GM12878 (cell line): ENCODE results near the gene ARL10. TPM values are rescaled to one million over a fixed set of nuclear protein-coding genes. Genes with fewer than 3 reads are reported as not detected.

Source experiments
- ASH2L ChIP-seq: fragments of 300-600, 200-600 bp; sonication (generic); IDR thresholded peaks from 2 replicates; pipeline ENCODE4 v1.6.1; 2017; ENCODE audit warnings: low read depth, mild to moderate bottlenecking, borderline replicate concordance
- CBFB ChIP-seq: IDR thresholded peaks from 2 replicates; pipeline ENCODE4 v1.6.1; 2016; ENCODE audit warnings: antibody characterized with exemption, low read depth
- CHD2 ChIP-seq: IDR thresholded peaks from 2 replicates; pipeline ENCODE4 v1.6.1; 2011; ENCODE audit warnings: low read depth, low read length, improper control_type of control experiment, borderline replicate concordance
- EED ChIP-seq: sonication (generic); IDR thresholded peaks from 2 replicates; pipeline ENCODE4 v1.6.1; 2016; ENCODE audit warnings: antibody characterized with exemption, low read depth
- FOXK2 ChIP-seq: fragments of 450-650 bp; IDR thresholded peaks from 2 replicates; pipeline ENCODE4 v1.6.1; 2017; ENCODE audit warnings: mild to moderate bottlenecking, moderate library complexity
- GATAD2B ChIP-seq: fragments of 450-650 bp; conservative IDR thresholded peaks from 2 replicates; pipeline ENCODE4 v1.6.1; 2017; ENCODE audit warnings: low read depth, mild to moderate bottlenecking, moderate library complexity
- NFXL1 ChIP-seq: fragments of 450-650 bp; IDR thresholded peaks from 2 replicates; pipeline ENCODE4 v1.6.1; 2017; ENCODE audit warnings: antibody characterized with exemption, mild to moderate bottlenecking, borderline replicate concordance
- NR2C1 ChIP-seq: fragments of 450-650 bp; IDR thresholded peaks from 2 replicates; pipeline ENCODE4 v1.6.1; 2017; ENCODE audit warnings: antibody characterized with exemption, mild to moderate bottlenecking, moderate library complexity
- NR2F1 ChIP-seq: fragments of 450-650 bp; conservative IDR thresholded peaks from 2 replicates; pipeline ENCODE4 v1.6.1; 2017; ENCODE audit warnings: mild to moderate bottlenecking
- PAX8 ChIP-seq: fragments of 450-650 bp; IDR thresholded peaks from 2 replicates; pipeline ENCODE4 v1.6.1; 2017; ENCODE audit warnings: mild to moderate bottlenecking, moderate library complexity
- RAD21 ChIP-seq: IDR thresholded peaks from 2 replicates; pipeline ENCODE4 v1.6.1; 2011; ENCODE audit warnings: mild to moderate bottlenecking, low read depth, low read length, moderate library complexity; ENCODE audit not compliant: insufficient read depth
- RB1 ChIP-seq: fragments of 450-650 bp; formaldehyde crosslinking; IDR thresholded peaks from 2 replicates; pipeline ENCODE4 v1.6.1; 2017; ENCODE audit warnings: mild to moderate bottlenecking, borderline replicate concordance
- REST ChIP-seq: IDR thresholded peaks from 2 replicates; pipeline ENCODE4 v1.6.1; 2012; ENCODE audit warnings: mild to moderate bottlenecking, low read depth, low read length
- RFX5 ChIP-seq: IDR thresholded peaks from 2 replicates; pipeline ENCODE4 v1.6.1; 2011; ENCODE audit warnings: low read depth, low read length, improper control_type of control experiment
- SIN3A ChIP-seq: IDR thresholded peaks from 2 replicates; pipeline ENCODE4 v1.6.1; 2012; ENCODE audit warnings: low read depth, low read length, improper control_type of control experiment
- SREBF1 ChIP-seq: IDR thresholded peaks from 2 replicates; pipeline ENCODE4 v1.6.1; 2012; ENCODE audit warnings: mild to moderate bottlenecking, low read length
- TAF1 ChIP-seq: IDR thresholded peaks from 2 replicates; pipeline ENCODE4 v1.6.1; 2011; ENCODE audit warnings: mild to moderate bottlenecking, low read depth, low read length, borderline replicate concordance
- TARDBP ChIP-seq: IDR thresholded peaks from 2 replicates; pipeline ENCODE4 v1.6.1; 2016; ENCODE audit warnings: borderline replicate concordance
- TCF3 ChIP-seq: IDR thresholded peaks from 2 replicates; pipeline ENCODE4 v1.6.1; 2012; ENCODE audit warnings: low read depth, mild to moderate bottlenecking, low read length, borderline replicate concordance; ENCODE audit not compliant: insufficient read depth
- YY1 ChIP-seq: IDR thresholded peaks from 2 replicates; pipeline ENCODE4 v1.6.1; 2011; ENCODE audit warnings: low read depth, mild to moderate bottlenecking, low read length
- polyA plus RNA-seq, 11 experiments: library from polyadenylated mRNA; depleted of rRNA in 4 of 11; unstranded in 6 of 11; stranded (reverse) in 5 of 11; fragments of >200 nt; fragmentation: Nextera tagmentation in 4 of 11; fragmentation: Illumina TruSeq in 1 of 11; extraction: Ambion mirVana in 4 of 11; extraction: Trizol in 1 of 11; gene quantifications; 1 replicate in 1 of 11; 2 replicates in 10 of 11; pipeline versions ENCODE4 v1.2.1 to v1.2.3, GENCODE V29; 2011 to 2016; ENCODE audit warnings: inconsistent platforms in 2 of 11, missing spikeins in 2 of 11, low read depth in 1 of 11
- total RNA-seq, 4 experiments: library from RNA; depleted of rRNA in 3 of 4; stranded (reverse); fragments of >200 nt in 3 of 4; fragmentation: Illumina TruSeq in 1 of 4; extraction: Trizol in 1 of 4; gene quantifications; 2 replicates each; pipeline versions ENCODE4 v1.2.1 to v1.2.3, GENCODE V29; 2013 to 2021
- TF ChIP-seq, protein P1 (sequence below): fragments of 450-650 bp; IDR thresholded peaks from 2 replicates; pipeline ENCODE4 v1.6.1; 2016; ENCODE audit warnings: mild to moderate bottlenecking
- TF ChIP-seq, protein P2 (sequence below): fragments of 450-650 bp; conservative IDR thresholded peaks from 2 replicates; pipeline ENCODE4 v1.6.1; 2017; ENCODE audit warnings: mild to moderate bottlenecking, moderate library complexity
- TF ChIP-seq, protein P3 (sequence below): fragments of 450-650 bp; IDR thresholded peaks from 2 replicates; pipeline ENCODE4 v1.6.1; 2014; ENCODE audit warnings: mild to moderate bottlenecking

Gene ARL10
- total and polyA plus RNA-seq, 10 of the 15 experiments (the other 5 are each of a cell fraction or from before 2014, with no cell fraction given), result 0.44 to 6.4 (median 2.4) TPM

GRCh38 chr5:176415952-176416924 is 51.0 kb downstream of the ARL10 start, which contains the start of gene CLTB (continued):
- no peak for TF ChIP-seq REST
- TF ChIP-seq, protein P1, sequence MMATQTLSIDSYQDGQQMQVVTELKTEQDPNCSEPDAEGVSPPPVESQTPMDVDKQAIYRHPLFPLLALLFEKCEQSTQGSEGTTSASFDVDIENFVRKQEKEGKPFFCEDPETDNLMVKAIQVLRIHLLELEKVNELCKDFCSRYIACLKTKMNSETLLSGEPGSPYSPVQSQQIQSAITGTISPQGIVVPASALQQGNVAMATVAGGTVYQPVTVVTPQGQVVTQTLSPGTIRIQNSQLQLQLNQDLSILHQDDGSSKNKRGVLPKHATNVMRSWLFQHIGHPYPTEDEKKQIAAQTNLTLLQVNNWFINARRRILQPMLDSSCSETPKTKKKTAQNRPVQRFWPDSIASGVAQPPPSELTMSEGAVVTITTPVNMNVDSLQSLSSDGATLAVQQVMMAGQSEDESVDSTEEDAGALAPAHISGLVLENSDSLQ, result no peak
- 0 out of 2 replicates have a peak, but pooled peaks have one; percentile 29 for TF ChIP-seq TAF1
- TF ChIP-seq GATAD2B, result peak; percentile 97
- TF ChIP-seq, protein P2, sequence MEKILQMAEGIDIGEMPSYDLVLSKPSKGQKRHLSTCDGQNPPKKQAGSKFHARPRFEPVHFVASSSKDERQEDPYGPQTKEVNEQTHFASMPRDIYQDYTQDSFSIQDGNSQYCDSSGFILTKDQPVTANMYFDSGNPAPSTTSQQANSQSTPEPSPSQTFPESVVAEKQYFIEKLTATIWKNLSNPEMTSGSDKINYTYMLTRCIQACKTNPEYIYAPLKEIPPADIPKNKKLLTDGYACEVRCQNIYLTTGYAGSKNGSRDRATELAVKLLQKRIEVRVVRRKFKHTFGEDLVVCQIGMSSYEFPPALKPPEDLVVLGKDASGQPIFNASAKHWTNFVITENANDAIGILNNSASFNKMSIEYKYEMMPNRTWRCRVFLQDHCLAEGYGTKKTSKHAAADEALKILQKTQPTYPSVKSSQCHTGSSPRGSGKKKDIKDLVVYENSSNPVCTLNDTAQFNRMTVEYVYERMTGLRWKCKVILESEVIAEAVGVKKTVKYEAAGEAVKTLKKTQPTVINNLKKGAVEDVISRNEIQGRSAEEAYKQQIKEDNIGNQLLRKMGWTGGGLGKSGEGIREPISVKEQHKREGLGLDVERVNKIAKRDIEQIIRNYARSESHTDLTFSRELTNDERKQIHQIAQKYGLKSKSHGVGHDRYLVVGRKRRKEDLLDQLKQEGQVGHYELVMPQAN, result peak; percentile 89
- TF ChIP-seq CBFB, result no peak
- TF ChIP-seq, protein P3, sequence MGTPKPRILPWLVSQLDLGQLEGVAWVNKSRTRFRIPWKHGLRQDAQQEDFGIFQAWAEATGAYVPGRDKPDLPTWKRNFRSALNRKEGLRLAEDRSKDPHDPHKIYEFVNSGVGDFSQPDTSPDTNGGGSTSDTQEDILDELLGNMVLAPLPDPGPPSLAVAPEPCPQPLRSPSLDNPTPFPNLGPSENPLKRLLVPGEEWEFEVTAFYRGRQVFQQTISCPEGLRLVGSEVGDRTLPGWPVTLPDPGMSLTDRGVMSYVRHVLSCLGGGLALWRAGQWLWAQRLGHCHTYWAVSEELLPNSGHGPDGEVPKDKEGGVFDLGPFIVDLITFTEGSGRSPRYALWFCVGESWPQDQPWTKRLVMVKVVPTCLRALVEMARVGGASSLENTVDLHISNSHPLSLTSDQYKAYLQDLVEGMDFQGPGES, result peak; percentile 55; the same call in 1 of the 2 replicates
- peak; percentile 79 for TF ChIP-seq RAD21
- 0 out of 2 replicates have a peak, but pooled peaks have one; percentile 53 for TF ChIP-seq SIN3A
- peak; percentile 83 for TF ChIP-seq YY1
- peak; percentile 98 for TF ChIP-seq RB1
- TF ChIP-seq CHD2, result no peak
- TF ChIP-seq TARDBP, result no peak
- no peak for TF ChIP-seq SREBF1
- peak; percentile 93 for TF ChIP-seq TCF3
- TF ChIP-seq EED, result no peak
- TF ChIP-seq NFXL1, result 0 out of 2 replicates have a peak, but pooled peaks have one; percentile 40
- TF ChIP-seq NR2F1, result peak; percentile 93
- peak; percentile 32; the same call in 1 of the 2 replicates for TF ChIP-seq NR2C1
- TF ChIP-seq ASH2L, result peak; percentile 59; the same call in 1 of the 2 replicates
- no peak for TF ChIP-seq PAX8
- no peak for TF ChIP-seq FOXK2
- TF ChIP-seq RFX5, result no peak
